HepG2 (cell line): ENCODE measurements around the gene YIF1A.

Experiments
- BCLAF1 ChIP-seq: fragments of 450-650 bp; IDR thresholded peaks from 2 replicates; pipeline ENCODE4 v1.6.1; 2017; ENCODE audit warnings: mild to moderate bottlenecking
- BRCA1 ChIP-seq: sonication (generic); formaldehyde crosslinking; IDR thresholded peaks from 2 replicates; pipeline ENCODE4 v1.4.0; 2020; ENCODE audit warnings: missing genetic modification reagents
- CEBPB ChIP-seq: IDR thresholded peaks from 2 replicates; pipeline ENCODE4 v1.6.1; 2011; ENCODE audit warnings: low read depth, low read length, improper control_type of control experiment, borderline replicate concordance
- CTCF ChIP-seq: sonication (generic); formaldehyde crosslinking; IDR thresholded peaks from 2 replicates; pipeline ENCODE4 v1.5.0; 2020; ENCODE audit warnings: mild to moderate bottlenecking, missing genetic modification reagents, moderate library complexity
- EZH2 ChIP-seq: conservative IDR thresholded peaks from 2 replicates; pipeline ENCODE4 v1.6.1; 2012; ENCODE audit warnings: mild to moderate bottlenecking, low read depth, low read length, moderate library complexity
- FOXP4 ChIP-seq: sonication (generic); formaldehyde crosslinking; IDR thresholded peaks from 2 replicates; pipeline ENCODE4 v1.4.0; 2020; ENCODE audit warnings: missing genetic modification reagents
- IRF2 ChIP-seq: IDR thresholded peaks from 2 replicates; pipeline ENCODE4 v1.6.1; 2018; ENCODE audit warnings: missing genetic modification reagents, missing compliant biosample characterization
- KDM1A ChIP-seq: IDR thresholded peaks from 2 replicates; pipeline ENCODE4 v1.6.1; 2016; ENCODE audit warnings: missing compliant biosample characterization
- PRDM4 ChIP-seq: sonication (generic); formaldehyde crosslinking; IDR thresholded peaks from 2 replicates; pipeline ENCODE4 v1.9.0; 2021; ENCODE audit warnings: missing genetic modification reagents, borderline replicate concordance
- TCF12 ChIP-seq, 2 experiments: fragments of 450-650 bp in 1 of 2; sonication (generic) in 1 of 2; formaldehyde crosslinking in 1 of 2; IDR thresholded peaks; 2 replicates each; pipeline versions ENCODE4 v1.6.1 to v1.8.0; 2017 to 2022; ENCODE audit warnings: antibody characterized with exemption in 1 of 2, mild to moderate bottlenecking in 1 of 2, missing genetic modification reagents in 1 of 2, moderate library complexity in 1 of 2
- XRCC5 ChIP-seq: fragments of 200-400 bp; formaldehyde crosslinking; optimal IDR thresholded peaks from 2 replicates; pipeline ENCODE3; 2017; ENCODE audit warnings: mild to moderate bottlenecking, low read length
- ZNF136 ChIP-seq: sonication (generic); formaldehyde crosslinking; IDR thresholded peaks from 2 replicates; pipeline ENCODE4 v1.8.1; 2022; ENCODE audit warnings: low read depth, mild to moderate bottlenecking, moderate library complexity, missing genetic modification reagents
- ZNF496 ChIP-seq: sonication (generic); formaldehyde crosslinking; IDR thresholded peaks from 2 replicates; pipeline ENCODE4 v1.8.1; 2023; ENCODE audit warnings: mild to moderate bottlenecking, moderate library complexity, missing genetic modification reagents; ENCODE audit not compliant: insufficient replicate concordance
- ZNF678 ChIP-seq: sonication (generic); formaldehyde crosslinking; IDR thresholded peaks from 2 replicates; pipeline ENCODE4 v1.4.0; 2020; ENCODE audit warnings: mild to moderate bottlenecking, missing genetic modification reagents

GRCh38 chr11:66324664-66325063, 35.7 kb upstream of the YIF1A start:
- no peak for TF ChIP-seq BCLAF1
- TF ChIP-seq ZNF496 (CRISPR knock-in tag) = no peak
- no peak for TF ChIP-seq FOXP4 (CRISPR knock-in tag)
- TF ChIP-seq PRDM4 (CRISPR knock-in tag) = no peak
- no peak for TF ChIP-seq CTCF (CRISPR knock-in tag)
- TF ChIP-seq IRF2 (CRISPR knock-in tag) = no peak
- TF ChIP-seq ZNF136 (CRISPR knock-in tag) = no peak
- TF ChIP-seq EZH2 = no peak
- TF ChIP-seq ZNF678 (CRISPR knock-in tag) = no peak
- TF ChIP-seq TCF12 (IDR thresholded peaks at IDR 0.05) = no peak
- no peak for TF ChIP-seq TCF12 (CRISPR knock-in tag; IDR thresholded peaks at IDR 0.05)
- no peak for TF ChIP-seq BRCA1 (CRISPR knock-in tag)
- TF ChIP-seq XRCC5 = no peak
- TF ChIP-seq KDM1A (CRISPR knock-in tag) = no peak
- no peak for TF ChIP-seq CEBPB
